Astrocyte (in vitro differentiated cells and primary cell): ENCODE results near the gene PIK3IP1.

Source experiments
- EZH2 ChIP-seq: IDR thresholded peaks from 2 replicates; pipeline ENCODE4 v1.6.1; 2012; ENCODE audit warnings: mild to moderate bottlenecking, low read length, inconsistent platforms; ENCODE audit not compliant: insufficient read depth
- TF ChIP-seq, protein P1 (sequence below): IDR thresholded peaks from 2 replicates; pipeline ENCODE4 v1.5.1; 2011; ENCODE audit warnings: low read depth, mild to moderate bottlenecking, inconsistent platforms, low read length, moderate library complexity; ENCODE audit not compliant: insufficient read depth

DNA sequence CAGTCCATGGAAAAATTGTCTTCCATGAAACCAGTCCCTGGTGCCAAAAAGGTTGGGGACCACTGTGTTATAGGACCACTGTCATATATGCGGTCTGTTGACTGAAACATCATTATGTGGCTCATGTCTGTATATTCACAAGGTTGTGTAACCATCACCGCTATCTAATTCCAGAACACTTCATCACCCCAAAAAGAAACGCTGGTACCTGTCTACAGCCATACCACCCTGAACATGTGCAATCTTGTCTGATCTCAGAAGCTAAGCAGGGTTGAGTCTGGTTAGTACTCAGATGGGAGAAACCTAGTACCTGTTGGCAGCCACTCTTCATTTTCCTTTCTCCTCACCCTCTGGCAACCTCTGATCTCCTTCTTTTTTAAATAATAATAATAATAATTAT lies 12.9 kb upstream of the PIK3IP1 start:
- TF ChIP-seq, protein P1, sequence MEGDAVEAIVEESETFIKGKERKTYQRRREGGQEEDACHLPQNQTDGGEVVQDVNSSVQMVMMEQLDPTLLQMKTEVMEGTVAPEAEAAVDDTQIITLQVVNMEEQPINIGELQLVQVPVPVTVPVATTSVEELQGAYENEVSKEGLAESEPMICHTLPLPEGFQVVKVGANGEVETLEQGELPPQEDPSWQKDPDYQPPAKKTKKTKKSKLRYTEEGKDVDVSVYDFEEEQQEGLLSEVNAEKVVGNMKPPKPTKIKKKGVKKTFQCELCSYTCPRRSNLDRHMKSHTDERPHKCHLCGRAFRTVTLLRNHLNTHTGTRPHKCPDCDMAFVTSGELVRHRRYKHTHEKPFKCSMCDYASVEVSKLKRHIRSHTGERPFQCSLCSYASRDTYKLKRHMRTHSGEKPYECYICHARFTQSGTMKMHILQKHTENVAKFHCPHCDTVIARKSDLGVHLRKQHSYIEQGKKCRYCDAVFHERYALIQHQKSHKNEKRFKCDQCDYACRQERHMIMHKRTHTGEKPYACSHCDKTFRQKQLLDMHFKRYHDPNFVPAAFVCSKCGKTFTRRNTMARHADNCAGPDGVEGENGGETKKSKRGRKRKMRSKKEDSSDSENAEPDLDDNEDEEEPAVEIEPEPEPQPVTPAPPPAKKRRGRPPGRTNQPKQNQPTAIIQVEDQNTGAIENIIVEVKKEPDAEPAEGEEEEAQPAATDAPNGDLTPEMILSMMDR: no peak
- no peak for TF ChIP-seq EZH2
